GM19395 (cell line): ENCODE measurements around the gene MTCH1.
"Not testable (repeated sequence)": the region's sequence is repeated elsewhere in the genome, so short reads cannot be mapped to it uniquely, and the experiment has no call there.

ENCODE experiments used
- ATAC-seq: cut with Tn5 transposase; IDR thresholded peaks from one replicate; pipeline ENCODE4 v1.9.1; 2021; ENCODE audit warnings: mild to moderate bottlenecking, moderate library complexity; ENCODE audit not compliant: unreplicated experiment

MTCH1 gene

DNA sequence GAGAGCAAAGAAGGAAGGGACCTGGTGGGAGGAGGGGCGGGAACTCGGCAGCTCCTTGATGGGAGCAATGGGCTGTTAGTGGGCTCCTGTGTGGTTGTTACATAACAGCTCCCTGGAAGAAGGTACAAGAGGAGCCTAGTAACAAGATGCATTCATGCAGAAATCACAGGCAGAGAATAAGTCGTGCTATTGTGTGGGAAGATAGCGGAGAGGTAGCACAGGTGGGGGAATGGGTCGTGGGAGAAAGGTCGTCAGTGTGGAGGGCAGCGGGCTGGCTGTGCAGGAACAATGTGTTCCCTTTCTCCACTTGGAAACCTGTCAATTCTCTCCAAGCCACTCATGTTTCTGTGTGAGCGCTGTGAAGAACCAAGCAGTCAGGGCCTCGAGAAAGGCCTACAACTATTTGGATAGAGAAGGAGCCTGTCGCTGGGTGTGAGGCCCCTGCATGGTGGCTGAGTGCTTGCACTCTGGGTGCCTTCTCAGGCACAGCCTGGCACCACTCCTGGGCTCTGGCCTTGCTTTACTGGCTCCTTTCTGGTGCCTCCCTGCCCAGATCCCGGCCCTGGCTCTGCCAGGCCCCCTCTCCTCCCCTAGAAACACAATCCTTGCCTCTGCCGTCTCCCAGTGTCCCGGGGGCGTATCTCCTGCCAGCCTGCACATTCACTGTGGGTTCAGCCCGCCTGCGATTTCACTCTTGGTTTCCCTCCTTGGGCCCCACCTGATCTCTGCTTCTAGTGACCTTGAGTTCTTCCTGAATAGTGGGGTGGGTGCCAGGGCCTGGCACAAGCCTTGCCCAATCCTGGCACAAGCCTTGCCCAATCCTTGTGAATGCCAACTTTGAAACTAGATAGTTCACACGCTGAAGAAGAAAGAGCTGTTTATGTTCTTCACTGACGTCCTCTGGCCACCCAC lies 12.1 kb upstream of the MTCH1 start:
- no peak for ATAC-seq

DNA sequence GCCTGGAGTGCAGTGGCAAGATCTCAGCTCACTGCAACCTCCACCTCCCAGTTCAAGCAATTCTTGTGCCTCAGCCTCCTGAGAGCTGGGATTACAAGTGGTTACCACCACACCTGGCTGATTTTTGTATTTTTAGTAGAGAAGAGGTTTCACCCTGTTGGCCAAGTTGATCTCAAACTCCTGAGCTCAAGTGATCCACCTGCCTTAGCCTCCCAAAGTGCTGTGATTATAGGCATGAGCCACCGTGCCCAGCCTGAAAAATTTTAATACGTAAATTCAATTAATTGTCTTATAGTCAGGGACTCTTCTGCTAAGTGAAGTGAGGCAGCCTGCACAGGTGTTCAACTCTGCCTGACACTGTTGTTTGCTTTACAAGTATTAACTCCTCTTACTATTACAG lies 4.4 kb upstream of the MTCH1 start:
- ATAC-seq, result not testable (repeated sequence)

DNA sequence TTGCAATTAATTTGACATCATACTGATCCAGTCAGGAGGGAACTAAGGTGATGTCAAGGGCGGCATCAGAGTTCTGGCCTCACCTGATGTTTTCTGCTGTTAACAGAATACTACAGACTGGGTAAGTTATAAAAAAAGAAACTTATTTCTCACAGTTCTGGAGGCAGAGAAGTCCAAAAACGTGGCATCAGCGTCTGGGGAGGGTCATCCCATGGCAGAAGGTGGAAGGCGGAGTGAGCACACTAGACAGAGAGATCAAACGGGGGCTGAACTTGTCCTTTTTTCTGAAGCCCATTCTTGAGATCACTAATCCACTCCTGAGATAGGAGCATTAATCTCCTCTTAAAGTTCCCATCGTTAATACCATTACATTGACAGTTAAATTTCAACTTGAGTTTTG lies 3.3 kb upstream of the MTCH1 start:
- no peak for ATAC-seq

DNA sequence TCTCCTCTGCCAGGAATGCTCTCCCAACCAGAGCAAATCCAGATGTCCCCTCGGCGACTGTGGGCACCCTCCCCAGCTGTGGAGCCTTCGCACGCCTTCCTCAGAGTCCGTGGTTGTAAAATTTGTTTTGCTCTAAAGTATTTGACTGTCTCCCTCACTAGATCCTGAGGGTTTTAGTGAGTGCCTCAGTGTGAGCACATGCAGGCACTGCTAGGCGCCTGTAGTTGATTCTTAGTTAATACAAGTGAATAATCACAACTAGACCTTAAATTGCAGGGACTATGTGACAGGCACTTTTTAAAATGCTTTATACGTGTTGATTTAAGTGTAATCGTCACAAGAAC lies 680 bp upstream of the MTCH1 start:
- ATAC-seq, result peak; percentile 13

DNA sequence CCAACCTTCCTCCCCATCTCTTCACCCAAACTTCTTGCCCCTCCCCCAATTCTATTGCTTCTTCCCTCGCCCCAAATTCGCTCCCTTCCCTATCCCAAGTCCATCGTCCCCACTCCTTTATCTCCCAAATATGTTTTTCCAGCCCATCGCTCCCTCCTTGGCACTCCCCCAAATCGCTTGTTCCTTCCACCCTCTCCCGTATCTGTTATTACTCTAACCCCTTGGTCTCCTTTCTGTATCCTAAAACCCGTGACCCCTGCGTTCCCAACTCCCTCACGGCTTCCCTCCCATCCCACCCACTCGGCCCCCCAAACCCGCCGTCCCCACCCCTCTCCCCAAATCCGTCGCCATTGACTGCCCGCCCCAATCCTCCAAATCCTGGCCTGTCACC lies 584 bp downstream of the MTCH1 start:
- ATAC-seq, result no peak

DNA sequence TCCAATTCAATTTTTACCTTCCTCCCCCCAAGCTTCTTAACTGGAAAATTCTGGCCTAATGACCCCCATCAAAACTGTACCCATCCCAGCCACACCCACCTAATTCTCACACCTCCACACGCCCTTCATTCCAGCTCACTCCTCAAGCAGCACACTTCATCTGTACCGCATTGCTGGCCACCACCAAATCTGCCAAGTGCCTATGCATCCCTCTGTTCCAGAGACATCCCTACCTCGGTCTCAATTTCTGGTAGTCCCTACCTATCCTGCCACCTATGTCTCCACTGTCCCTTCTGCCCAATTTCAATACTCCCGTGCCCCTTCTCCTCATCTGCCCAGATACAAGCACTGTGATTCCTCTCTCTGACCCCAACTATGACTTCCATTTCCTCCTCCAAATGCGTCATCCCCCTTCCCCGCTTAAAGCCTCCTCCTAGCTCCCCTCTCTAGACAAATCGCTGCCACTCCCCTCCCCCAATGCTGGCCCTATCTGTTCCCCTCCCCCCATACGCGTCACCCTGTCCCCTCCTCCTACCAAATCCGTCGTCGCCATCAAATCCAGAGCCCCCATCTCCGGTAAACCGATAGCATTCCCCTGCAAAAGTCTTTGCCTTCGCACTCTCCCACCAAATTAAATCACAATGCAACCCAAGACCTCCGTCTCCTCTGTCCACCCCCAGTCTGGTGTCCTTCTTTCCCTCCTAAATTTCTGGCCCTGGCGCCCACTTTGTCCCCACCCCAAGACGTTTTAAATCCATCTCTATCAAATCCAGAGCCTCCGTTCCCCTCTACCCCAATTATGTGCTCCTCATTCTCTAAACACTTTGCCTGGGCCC lies 1.2 kb downstream of the MTCH1 start:
- ATAC-seq, result no peak

DNA sequence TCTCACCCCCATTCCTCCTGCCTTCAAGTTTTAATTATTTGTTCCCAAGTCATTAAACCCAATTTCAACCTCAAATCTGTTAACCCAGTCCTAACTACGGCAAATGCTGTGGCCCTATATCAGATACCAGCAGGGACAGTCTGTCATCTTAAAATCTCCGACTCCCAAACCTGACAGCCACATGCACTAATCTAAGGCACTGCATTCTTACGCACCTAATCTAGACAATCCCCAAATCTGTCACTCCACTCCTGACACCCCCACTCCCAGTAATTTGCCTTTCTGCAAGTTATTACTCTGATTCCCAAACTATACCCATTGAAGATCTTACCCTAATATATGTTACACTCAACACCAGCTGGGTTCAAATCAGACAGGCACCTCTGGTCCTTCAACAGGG lies 2.5 kb downstream of the MTCH1 start:
- no peak for ATAC-seq

DNA sequence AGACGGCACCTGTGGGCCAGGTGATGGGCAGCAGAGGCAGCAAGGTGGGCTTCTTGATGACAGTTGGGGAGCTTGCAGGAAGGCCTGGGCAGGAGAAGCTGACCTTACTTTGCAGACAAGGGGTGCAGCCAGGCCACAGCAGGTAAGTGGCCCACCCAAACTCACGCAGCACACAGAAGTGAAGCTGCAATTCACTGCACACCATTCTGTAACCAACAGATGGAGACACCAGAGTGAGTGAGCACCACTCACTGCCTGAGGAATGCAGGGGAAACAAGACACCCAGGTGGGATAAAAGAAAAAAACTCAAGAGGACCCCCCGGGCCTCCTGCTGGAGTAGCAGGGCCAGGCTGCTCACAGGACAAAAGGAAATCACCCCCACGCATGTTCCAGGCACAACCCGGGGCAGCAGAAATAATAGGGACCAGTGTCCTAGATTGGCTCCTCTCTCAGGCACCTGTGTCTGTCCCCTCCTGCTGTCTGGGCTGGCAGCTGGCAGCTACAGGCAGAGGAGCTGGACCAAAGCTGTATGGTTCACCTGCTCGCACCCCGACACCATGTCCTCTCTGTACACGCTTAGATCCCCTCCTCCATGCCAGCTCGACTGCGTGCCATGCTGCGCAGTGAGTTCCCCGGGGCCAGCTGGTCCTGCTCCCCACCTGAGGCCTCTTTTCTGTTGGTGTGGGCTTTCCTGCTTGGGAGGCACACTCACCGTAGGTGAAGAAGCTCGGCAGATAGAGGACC lies 4.9 kb downstream of the MTCH1 start:
- no peak for ATAC-seq

DNA sequence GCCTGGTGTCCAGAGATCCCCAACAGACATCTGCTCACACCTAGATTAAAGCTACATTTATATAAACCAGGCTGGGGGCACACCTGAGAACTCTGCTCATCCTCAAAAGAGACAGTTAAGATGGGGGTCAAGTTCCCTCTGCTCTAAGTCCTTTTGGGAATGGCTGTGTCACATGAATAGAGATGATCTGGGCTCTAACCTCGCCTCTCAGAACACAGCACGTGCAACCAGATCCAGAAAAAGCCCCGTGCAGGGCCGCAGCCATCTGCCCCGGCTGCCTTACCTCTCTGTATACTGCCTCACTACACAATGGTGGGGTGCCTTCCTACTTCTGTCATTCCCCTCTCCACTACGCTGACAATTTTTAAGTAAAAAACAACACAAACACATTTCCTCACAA lies 5.9 kb downstream of the MTCH1 start:
- no peak for ATAC-seq

DNA sequence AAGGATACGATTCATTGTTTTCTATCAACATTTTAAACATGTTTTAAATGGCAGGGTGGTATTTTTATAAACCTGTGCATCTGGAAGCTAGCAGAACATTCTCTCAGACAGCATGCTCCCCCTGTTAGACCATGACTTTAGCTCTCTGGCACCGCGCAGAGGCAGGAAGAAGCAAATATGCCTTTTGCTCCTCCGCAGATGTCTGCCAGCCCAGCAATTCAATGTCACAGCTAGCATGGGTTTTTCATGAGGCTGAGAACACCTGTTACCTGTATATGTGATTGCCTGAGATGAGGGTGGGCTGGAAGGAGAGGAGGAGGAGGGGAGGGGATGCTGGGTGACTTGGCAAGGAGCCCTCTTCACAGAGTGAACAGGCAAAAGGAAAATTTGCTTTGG lies 6.7 kb downstream of the MTCH1 start:
- ATAC-seq, result no peak

DNA sequence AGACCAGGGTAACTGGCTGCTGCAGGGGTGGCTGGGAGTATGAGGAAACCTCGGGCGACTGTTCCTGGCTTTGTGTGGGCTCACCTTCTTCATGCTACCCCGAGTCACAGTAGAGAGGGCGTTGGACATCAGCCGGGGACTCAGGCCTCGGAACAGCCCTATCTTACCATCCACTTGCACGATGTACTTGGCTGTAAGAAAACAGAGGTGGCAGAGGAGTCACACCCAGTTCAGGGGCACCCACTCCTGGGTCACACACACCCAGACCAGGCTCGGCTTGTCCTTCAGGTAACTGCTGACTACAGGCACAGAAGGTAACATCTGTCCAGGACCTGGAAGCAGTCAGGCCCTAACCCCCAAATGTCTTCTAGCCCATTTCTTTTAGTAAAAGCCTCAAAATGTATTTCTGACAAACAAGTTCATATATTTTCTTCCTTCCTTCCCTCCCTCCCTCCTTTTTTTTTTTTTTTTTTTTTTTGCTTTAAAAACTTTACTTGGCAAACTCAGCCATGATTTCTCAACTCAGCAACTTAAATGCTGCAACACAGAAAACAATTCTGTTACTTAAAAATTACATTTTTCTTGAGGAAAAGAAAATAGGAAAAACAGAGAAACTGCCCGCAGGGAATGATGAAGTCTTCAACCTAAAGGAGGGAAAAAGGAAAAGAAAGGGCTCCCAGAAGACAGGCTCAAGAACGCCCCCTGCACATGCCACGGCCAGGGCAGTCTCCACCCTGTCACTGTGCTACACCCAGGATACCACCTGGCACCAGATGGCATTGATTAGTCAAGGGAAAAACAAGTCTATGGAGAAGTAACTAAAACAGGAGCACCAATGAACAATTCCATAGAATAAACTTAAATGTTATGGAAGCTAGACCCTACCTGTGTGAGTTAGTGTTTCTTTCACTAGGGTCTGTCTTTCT lies 7.3 kb downstream of the MTCH1 start:
- ATAC-seq, result no peak

DNA sequence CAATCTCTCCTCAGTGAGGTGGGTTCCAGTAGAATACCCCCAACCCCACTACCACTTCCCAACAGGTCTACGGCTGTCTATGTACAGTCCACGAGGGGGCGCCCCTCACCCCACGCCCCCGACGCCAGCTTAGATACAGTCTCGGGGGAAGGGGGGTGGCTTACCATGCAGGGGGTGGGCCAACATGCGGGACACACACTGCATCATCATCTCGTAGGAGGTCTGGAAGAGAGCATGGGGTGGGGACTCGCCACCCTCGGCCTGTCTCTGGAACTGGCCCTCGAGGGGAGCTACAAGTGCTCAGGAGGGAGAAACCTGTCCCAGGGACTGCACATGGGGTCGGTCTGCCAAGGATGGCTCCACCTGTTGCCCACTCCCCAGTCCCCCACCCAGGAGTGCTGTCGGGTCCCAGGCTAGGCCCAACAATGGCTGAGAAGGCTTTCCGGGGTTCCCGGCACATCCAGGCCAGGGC lies 8.5 kb downstream of the MTCH1 start:
- ATAC-seq, result no peak

DNA sequence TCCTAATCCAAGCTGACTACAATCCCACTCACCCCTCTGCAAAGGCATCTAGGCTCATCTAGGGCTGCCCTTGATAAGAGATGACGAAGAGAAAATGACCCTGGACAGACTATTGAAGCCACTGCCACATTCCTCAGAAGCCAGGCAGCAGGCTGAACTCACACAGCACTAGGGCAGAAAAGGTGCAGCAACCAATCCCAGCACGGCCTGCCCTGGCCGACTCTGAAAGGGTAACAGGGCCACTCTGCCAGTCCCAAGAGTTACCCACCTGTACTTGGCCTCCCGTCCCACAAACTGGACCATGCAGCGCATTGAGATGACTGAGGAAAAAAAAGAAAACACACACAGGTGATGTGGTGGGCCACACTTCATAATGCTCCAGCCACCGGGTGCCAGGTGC lies 9.1 kb downstream of the MTCH1 start:
- ATAC-seq, result no peak

DNA sequence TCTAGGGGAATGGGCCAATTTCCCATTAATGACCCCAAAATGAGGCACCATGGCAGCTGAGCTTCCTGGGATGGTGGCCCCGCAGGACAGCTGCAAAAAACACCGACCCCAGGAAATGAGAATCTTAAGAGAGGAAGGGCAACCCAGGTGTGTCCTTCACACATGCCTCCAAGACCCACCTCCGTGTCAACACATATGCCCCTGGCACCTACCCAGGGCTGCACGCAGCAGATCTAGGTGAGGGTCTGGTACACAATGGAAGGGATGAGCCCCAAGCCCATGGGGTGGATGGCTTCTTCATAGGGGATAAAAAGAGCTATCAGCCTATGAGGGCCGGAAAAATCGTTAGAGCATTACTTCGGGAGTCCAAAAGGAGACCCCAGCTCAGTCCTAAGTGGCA lies 9.5 kb downstream of the MTCH1 start:
- ATAC-seq, result no peak

DNA sequence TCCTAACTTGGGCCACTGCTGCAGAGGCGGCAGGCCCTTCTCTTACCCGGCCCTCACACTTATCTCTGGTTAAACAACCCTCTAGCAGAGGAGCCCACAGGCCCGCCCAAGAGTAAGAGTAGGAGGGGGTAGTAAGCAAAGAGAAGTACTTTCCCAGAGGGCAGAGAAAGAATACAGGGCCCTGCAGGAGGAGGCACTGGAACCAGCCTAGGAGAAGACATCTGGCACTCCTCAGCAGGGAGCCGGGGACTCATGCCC lies 10.1 kb downstream of the MTCH1 start:
- no peak for ATAC-seq

DNA sequence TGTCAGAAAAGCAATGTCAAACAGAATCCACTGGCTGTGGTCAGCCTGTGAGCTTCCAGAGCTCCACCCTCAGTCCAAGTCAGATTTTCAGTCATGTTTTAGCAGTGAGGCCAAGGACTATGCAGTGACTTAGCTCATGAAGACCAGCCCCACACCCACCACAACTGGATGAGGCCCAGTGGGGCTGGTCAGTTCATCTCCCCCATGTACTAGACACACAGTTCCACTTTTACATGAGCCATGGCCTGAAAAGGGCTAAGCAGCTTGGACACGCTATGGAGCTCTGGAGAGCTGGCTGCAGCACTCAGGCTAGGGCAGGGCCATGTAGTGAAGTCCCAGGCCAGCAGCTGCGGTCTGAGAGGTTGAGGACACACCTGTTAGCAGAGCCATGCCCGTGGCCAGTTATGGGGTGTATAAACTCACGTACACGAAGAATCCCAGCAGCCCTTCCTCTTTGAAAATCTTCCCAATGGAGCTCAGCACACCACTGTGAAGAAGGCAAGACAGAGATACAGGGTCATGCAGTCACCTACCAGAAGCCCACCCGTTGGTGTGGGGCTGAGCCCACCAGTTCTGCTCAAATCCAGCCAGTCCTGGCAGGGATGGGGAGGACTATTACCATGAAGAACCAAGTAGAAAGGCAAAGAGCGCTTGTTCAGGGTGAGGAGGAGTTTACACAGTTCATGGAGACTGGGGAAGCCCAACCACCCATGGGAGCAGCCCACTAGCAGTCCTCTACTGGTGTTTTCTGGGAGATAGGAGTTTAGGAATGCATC lies 10.6 kb downstream of the MTCH1 start:
- ATAC-seq, result no peak

DNA sequence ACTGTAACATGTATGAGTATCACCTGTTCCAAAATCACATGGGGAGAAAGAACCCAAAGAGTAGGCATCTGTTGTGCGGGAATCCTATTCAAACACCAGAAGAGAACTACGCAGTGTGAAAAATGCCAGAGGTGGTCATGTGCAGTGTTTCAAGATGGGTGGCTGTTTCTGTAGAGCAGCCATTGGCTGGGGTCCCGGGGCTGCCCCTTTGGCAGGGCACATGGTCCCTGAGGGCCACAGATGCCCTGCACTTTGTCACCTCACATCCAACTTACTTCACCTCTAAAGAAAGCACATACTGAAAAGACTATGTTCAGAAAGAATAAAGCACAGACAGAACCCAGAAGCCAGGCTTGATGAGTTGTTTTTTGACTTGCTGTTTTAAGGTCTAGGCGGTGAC lies 12.3 kb downstream of the MTCH1 start:
- no peak for ATAC-seq

DNA sequence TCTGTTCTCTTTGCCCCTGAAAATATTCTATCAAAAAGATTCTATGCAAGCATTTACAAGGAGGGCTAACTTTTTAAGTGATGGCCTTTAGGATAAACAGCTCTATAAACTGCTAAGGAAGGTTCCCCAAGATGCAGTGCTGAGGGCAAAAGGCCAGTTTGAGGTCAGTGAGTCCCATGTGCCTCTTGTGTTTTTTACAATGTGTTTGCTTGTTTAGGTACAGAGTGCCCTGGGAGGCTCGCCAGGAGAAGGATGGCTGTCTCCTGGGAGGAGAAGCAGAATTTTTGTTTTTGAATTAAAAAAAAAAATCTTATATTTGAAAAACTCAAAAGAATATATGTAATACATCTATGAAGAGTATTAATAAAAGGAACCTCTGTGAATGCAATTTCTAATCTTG lies 12.8 kb downstream of the MTCH1 start:
- no peak for ATAC-seq

DNA sequence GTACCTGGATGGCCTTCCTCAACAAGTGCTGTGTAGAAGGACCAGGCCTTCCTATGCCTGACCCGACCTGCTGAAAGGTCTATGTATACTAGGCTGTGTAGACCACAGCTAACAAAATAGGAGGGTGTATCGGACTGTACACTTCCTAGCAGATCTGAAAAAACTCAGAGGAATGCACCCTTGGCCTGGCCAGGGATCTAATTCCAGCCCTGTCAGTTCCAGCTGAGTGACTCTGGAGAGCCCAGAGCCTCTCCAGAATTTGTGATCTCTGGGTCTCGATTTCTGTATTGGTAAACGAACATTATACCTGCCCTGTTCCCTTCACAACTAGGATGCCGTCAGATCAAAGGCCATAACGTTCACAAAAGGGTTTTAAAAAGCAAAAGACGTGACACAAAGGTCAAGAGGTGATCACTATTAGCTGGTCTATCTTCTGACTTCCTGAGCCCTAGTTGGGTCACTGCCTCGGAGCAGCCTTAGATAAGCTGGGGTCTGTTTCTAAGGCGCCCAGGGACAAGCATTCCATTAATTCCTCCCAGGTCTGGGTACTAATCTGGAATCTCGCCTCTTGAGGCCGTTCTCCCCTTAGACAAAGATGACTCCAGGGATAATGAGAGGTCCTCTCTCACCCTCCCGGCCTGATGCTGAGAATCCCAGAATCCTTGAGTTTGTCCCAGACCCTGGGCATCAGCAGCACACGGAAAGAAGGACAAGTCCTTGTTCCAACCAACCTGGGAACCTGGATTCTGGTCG lies 13.9 kb downstream of the MTCH1 start:
- no peak for ATAC-seq
